GM06990 (cell line): ENCODE measurements around the gene SERPINI1.

ENCODE experiments used
- DNase-seq: peaks from one replicate; pipeline ENCODE4 v3.0.0-alpha.2; 2011; ENCODE audit not compliant: insufficient read length; ENCODE audit errors: extremely low read depth
- H3K27me3 ChIP-seq: replicated peaks from 2 replicates; pipeline ENCODE4 v1.6.0; 2011; ENCODE audit warnings: low read length; ENCODE audit not compliant: control insufficient read depth, insufficient read depth
- H3K36me3 ChIP-seq: 2 replicates; pipeline ENCODE4 v1.5.1; 2011; ENCODE audit warnings: low read length; ENCODE audit not compliant: control insufficient read depth, insufficient read depth
- H3K4me3 ChIP-seq: replicated peaks from 2 replicates; pipeline ENCODE4 v1.5.1; 2011; ENCODE audit warnings: low read depth, mild to moderate bottlenecking, control low read depth, low read length
- TF ChIP-seq, protein P1 (sequence below): IDR thresholded peaks from 2 replicates; pipeline ENCODE4 v1.5.1; 2011; ENCODE audit warnings: low read length, control low read depth, mild to moderate bottlenecking, inconsistent platforms; ENCODE audit not compliant: insufficient read depth, poor library complexity, severe bottlenecking

The SERPINI1 gene

DNA sequence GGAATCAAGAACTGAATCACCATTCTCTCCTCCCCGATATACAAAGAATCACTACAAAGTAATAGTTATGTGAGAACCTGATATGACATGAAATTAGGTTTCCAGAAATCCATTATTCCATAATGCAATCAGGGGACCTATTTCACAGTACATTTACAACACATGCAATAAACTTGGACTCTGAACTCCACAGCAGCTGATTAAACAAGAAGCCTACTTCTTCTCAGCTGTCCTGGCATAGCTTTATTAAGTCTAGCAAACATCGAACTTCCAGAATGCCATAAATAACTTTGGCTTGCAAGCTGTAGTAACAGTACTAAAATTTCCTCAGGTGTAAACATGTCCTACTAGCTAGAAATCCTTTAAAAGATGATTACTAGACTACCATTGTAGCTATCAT, 18.6 kb upstream of the SERPINI1 start:
- Histone ChIP-seq H3K36me3 (0 out of 2 replicates have a peak, but pooled peaks cover 2% of the 10 kb centered on the region), H3K4me3 (no peak overlapping the region), H3K27me3 (no peaks in the 10 kb centered on the region)
- TF ChIP-seq, protein P1, sequence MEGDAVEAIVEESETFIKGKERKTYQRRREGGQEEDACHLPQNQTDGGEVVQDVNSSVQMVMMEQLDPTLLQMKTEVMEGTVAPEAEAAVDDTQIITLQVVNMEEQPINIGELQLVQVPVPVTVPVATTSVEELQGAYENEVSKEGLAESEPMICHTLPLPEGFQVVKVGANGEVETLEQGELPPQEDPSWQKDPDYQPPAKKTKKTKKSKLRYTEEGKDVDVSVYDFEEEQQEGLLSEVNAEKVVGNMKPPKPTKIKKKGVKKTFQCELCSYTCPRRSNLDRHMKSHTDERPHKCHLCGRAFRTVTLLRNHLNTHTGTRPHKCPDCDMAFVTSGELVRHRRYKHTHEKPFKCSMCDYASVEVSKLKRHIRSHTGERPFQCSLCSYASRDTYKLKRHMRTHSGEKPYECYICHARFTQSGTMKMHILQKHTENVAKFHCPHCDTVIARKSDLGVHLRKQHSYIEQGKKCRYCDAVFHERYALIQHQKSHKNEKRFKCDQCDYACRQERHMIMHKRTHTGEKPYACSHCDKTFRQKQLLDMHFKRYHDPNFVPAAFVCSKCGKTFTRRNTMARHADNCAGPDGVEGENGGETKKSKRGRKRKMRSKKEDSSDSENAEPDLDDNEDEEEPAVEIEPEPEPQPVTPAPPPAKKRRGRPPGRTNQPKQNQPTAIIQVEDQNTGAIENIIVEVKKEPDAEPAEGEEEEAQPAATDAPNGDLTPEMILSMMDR: no peak
- no peak for DNase-seq

DNA sequence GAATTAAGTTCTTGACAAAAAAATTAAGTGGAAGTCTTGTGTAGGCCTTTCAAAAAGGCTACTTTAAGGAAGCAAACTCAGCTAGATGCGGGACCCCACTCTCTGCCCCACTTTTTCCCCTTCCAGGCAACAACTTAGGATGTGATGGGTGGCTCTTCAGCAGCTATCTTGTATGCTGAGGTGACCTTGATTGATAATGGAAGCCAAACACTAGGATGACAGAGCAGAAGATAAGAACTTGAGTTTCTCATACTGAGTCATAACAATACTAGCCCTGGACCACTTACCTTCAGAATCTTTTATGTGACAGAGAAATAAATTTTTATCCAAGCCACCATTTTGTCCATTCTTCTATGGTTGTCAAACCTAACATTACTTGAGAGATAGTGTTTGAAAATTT, 16.9 kb upstream of the SERPINI1 start:
- H3K36me3 ChIP-seq: 0 out of 2 replicates have a peak, but pooled peaks cover 2% of the 10 kb centered on the region
- no peaks in the 10 kb centered on the region for H3K27me3 ChIP-seq
- TF ChIP-seq, protein P1: no peak
- H3K4me3 ChIP-seq: no peak overlapping the region
- no peak for DNase-seq

DNA sequence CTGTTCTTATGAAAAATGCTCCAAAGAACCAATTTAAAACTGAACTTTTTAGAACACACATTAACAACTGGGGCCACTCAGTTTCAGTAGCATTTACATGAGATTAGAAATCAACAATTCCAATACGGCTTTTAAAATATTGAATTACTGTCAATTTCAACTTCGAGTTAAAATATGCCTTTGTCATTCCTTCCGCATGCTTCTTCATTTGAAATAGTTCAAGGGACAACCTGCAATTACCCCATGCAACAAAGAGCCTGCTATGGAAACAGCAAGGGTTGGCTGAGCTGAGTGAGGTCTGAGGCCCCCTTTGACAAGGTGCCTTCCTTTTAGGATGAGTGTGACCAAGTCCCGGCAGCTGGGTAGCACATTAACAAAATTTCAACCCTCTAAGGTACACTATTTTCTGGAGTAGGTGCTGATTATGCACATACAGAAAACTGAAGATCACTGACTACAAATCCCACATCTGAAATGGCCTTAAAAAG, 12.5 kb upstream of the SERPINI1 start:
- 0 out of 2 replicates have a peak, but pooled peaks cover under 1% of the 10 kb centered on the region for H3K36me3 ChIP-seq
- no peak for DNase-seq
- H3K27me3 ChIP-seq: no peaks in the 10 kb centered on the region
- H3K4me3 ChIP-seq: no peak overlapping the region
- TF ChIP-seq, protein P1: no peak

DNA sequence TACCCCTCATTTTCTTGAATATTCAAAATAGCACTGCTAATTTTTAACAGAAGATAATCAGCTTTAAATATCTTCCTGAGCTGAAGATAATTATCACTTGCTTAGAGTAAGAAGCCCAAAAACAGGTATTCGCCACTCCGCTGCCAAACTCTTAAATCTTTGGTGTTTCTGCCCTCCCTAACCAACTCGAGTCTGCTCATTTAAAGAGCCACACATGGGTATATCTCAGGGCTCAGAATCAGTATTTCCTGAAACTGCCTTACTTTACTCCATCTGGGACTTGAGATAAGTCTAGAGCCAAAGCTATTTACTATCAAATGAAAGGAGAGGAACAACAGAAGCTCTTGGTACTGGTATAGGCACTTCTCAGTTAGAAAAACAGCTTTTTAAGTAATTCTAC, 11.6 kb upstream of the SERPINI1 start:
- TF ChIP-seq, protein P1: no peak
- no peak for DNase-seq

DNA sequence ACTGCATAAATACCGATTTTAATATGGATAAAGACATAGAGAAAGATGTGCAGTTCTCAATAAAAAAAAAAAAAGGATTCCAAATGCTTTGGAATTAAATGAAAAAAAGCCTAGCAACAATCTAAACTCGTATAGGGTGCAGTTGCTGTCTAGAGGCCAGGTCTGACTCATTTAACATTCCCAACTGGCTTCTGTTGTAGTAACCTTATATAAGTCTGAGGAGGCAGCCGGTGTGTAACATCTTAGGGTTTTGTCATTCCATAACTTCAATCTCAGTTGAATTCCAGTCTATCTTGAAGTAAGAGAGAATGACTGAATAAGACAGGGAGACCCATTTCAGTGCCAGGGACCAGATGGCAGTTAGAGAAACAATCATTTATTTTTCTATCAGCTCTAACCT, 7.3 kb upstream of the SERPINI1 start:
- H3K4me3 ChIP-seq: no peak overlapping the region
- no peaks in the 10 kb centered on the region for H3K36me3 ChIP-seq
- H3K27me3 ChIP-seq: no peaks in the 10 kb centered on the region
- TF ChIP-seq, protein P1: no peak
- DNase-seq: no peak

More for the DNA sequence above, 11.6 kb upstream of the SERPINI1 start:
- Histone ChIP-seq H3K4me3 (no peak overlapping the region), H3K27me3 (no peaks in the 10 kb centered on the region), H3K36me3 (no peaks in the 10 kb centered on the region)

DNA sequence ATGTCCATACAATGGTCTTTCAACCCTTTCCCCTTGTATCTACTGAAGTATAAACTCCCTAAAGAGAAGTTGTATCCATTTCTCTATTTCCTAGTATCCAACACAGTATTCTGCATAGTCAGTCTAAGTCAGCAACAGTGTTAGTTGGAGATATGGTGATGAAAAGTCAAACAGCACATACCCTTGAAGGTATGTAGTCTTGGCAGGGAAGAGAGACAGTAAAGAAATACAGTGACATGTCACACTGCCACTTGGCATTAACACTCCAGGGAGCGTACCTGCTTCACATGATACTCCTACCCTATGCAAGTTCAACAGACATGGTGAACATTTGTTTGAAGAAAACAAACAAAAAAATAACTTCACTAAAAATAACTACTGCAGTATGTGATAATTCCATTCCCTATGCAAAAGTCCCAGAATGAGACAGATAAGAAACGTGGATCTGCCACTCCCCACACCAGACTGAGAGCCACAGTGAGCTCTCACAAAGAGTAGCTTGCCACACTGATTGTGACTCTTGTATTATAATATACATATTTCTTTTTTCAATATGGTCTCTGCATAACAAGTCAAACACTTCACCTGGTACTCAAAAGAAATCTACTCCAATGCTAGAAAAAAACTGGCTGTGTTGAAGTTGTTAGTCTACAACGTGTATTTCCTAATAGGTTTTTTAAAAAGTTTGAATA, 6.7 kb upstream of the SERPINI1 start:
- TF ChIP-seq, protein P1: no peak
- Histone ChIP-seq H3K36me3 (no peaks in the 10 kb centered on the region), H3K27me3 (no peaks in the 10 kb centered on the region), H3K4me3 (no peak overlapping the region)
- DNase-seq: no peak
